C1 segment of cervical spinal cord (tissue), 14 donors: ENCODE results near the gene AUH.
A peak's percentile ranks its signal among the peaks of the same experiment; 100 is the strongest.

Experiments
- DNase-seq, 14 donors: peaks; one replicate each; lab custom pipeline; 2025; lab: John Stamatoyannopoulos, UW

The AUH gene

GRCh38 chr9:91164724-91165520 lies 196.8 kb downstream of the AUH start:
- DNase-seq = peak in 3 of 14 donors; percentile 13 to 31 (median 21)
